ENCODE data around the gene SCAF1. TPM values are rescaled to one million over a fixed set of nuclear protein-coding genes. Genes with fewer than 3 reads are reported as not detected.

Gene SCAF1
- total RNA-seq, 1 donor from 2014 or later: 84.4 TPM

- Mint-ChIP-seq H3K4me3 (ENCODE audit: unreplicated experiment) (peak overlapping the region; percentile 46), H3K36me3 (ENCODE audit: unreplicated experiment) (no peaks in the 10 kb centered on the region)
- TF ChIP-seq, protein P1, sequence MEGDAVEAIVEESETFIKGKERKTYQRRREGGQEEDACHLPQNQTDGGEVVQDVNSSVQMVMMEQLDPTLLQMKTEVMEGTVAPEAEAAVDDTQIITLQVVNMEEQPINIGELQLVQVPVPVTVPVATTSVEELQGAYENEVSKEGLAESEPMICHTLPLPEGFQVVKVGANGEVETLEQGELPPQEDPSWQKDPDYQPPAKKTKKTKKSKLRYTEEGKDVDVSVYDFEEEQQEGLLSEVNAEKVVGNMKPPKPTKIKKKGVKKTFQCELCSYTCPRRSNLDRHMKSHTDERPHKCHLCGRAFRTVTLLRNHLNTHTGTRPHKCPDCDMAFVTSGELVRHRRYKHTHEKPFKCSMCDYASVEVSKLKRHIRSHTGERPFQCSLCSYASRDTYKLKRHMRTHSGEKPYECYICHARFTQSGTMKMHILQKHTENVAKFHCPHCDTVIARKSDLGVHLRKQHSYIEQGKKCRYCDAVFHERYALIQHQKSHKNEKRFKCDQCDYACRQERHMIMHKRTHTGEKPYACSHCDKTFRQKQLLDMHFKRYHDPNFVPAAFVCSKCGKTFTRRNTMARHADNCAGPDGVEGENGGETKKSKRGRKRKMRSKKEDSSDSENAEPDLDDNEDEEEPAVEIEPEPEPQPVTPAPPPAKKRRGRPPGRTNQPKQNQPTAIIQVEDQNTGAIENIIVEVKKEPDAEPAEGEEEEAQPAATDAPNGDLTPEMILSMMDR (IDR thresholded peaks at IDR 0.05; ENCODE audit: partially characterized antibody, unreplicated experiment): no peak
Measured at GRCh38 chr19:49657493-49658138, 15.6 kb downstream of the SCAF1 start.

DNA sequence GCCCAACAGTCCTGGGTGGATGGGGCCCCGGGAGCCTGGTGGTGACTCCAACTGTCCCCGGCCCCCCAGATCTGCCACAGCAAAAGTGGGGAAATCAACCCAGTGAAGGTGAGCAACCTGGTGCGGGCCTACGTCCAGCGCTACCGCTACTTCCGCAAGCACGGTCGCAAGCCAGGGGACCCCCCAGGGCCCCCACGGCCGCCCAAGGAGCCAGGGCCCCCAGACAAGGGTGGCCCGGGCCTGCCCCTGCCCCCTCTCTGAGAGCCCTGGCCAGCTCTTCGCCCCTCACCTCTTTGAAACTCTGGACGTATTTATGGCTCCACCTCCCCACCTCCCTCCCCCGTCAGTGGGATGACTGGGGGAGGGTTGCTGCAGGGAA is 16.1 kb downstream of the SCAF1 start:
- DNase-seq: no peak
- Mint-ChIP-seq H3K27ac (ENCODE audit: unreplicated experiment) (no peak overlapping the region), H3K4me3 (ENCODE audit: unreplicated experiment) (no peak overlapping the region), H3K36me3 (ENCODE audit: unreplicated experiment) (no peaks in the 10 kb centered on the region), H3K27me3 (ENCODE audit: unreplicated experiment) (peaks cover 5% of the 10 kb centered on the region), H3K4me1 (ENCODE audit: low read depth, unreplicated experiment) (peaks cover 12% of the 10 kb centered on the region), H3K9me3 (ENCODE audit: unreplicated experiment) (peaks cover 6% of the 10 kb centered on the region)
- TF ChIP-seq, protein P1 (IDR thresholded peaks at IDR 0.05; ENCODE audit: partially characterized antibody, unreplicated experiment): no peak

More at GRCh38 chr19:49657493-49658138, 15.6 kb downstream of the SCAF1 start:
- Mint-ChIP-seq H3K9me3 (ENCODE audit: unreplicated experiment) (peaks cover 8% of the 10 kb centered on the region), H3K4me1 (ENCODE audit: low read depth, unreplicated experiment) (peaks cover 12% of the 10 kb centered on the region), H3K27me3 (ENCODE audit: unreplicated experiment) (peaks cover 5% of the 10 kb centered on the region), H3K27ac (ENCODE audit: unreplicated experiment) (peak overlapping the region; percentile 88)
- no peak for DNase-seq

GRCh38 chr19:49658566-49659442 is 16.8 kb downstream of the SCAF1 start:
- no peak overlapping the region for H3K4me3 Mint-ChIP-seq (ENCODE audit: unreplicated experiment)
- TF ChIP-seq, protein P1 (IDR thresholded peaks at IDR 0.05; ENCODE audit: partially characterized antibody, unreplicated experiment): no peak
- peaks cover 5% of the 10 kb centered on the region for H3K27me3 Mint-ChIP-seq (ENCODE audit: unreplicated experiment)
- H3K27ac Mint-ChIP-seq (ENCODE audit: unreplicated experiment): no peak overlapping the region
- peaks cover 12% of the 10 kb centered on the region for H3K4me1 Mint-ChIP-seq (ENCODE audit: low read depth, unreplicated experiment)
- H3K9me3 Mint-ChIP-seq (ENCODE audit: unreplicated experiment): peaks cover 6% of the 10 kb centered on the region
- no peaks in the 10 kb centered on the region for H3K36me3 Mint-ChIP-seq (ENCODE audit: unreplicated experiment)
- no peak for DNase-seq

- no peak overlapping the region for H3K27ac Mint-ChIP-seq (ENCODE audit: unreplicated experiment)
- H3K4me1 Mint-ChIP-seq (ENCODE audit: low read depth, unreplicated experiment): peaks cover 14% of the 10 kb centered on the region
- no peak overlapping the region for H3K4me3 Mint-ChIP-seq (ENCODE audit: unreplicated experiment)
- no peaks in the 10 kb centered on the region for H3K36me3 Mint-ChIP-seq (ENCODE audit: unreplicated experiment)
- TF ChIP-seq, protein P1 (IDR thresholded peaks at IDR 0.05; ENCODE audit: partially characterized antibody, unreplicated experiment): no peak
- peaks cover 8% of the 10 kb centered on the region for H3K27me3 Mint-ChIP-seq (ENCODE audit: unreplicated experiment)
- DNase-seq: no peak
- peaks cover 8% of the 10 kb centered on the region for H3K9me3 Mint-ChIP-seq (ENCODE audit: unreplicated experiment)
Measured at GRCh38 chr19:49660338-49660961, 18.4 kb downstream of the SCAF1 start.
